Measurements from ENCODE around the gene CAPN1.
"Not testable (repeated sequence)": the region's sequence is repeated elsewhere in the genome, so short reads cannot be mapped to it uniquely, and the experiment has no call there.

Gene CAPN1

GRCh38 chr11:65217441-65218423 is 36.0 kb downstream of the CAPN1 start:
- DNase-seq (ENCODE audit: low spot score), result no peak

GRCh38 chr11:65218446-65218845 is 36.7 kb downstream of the CAPN1 start:
- no peak for DNase-seq (ENCODE audit: low spot score)

GRCh38 chr11:65219930-65220213 is 38.1 kb downstream of the CAPN1 start:
- peak; percentile 84 for DNase-seq (ENCODE audit: low spot score)

GRCh38 chr11:65221026-65221425 is 39.3 kb downstream of the CAPN1 start:
- no peak for DNase-seq (ENCODE audit: low spot score)

GRCh38 chr11:65223011-65223410 is 41.3 kb downstream of the CAPN1 start:
- DNase-seq (ENCODE audit: low spot score), result no peak

GRCh38 chr11:65224930-65225278 is 43.2 kb downstream of the CAPN1 start:
- peak; percentile 77 for DNase-seq (ENCODE audit: low spot score)

- peak; percentile 86 for DNase-seq (ENCODE audit: low spot score)
These were observed 43.8 kb downstream of the CAPN1 start for GRCh38 chr11:65225279-65226102.

- DNase-seq (ENCODE audit: low spot score), result no peak
These were observed 44.3 kb downstream of the CAPN1 start for GRCh38 chr11:65226103-65226442.

- DNase-seq (ENCODE audit: low spot score), result no peak
These were observed 46.2 kb downstream of the CAPN1 start for GRCh38 chr11:65227879-65228278.

GRCh38 chr11:65236194-65237059 is 54.7 kb downstream of the CAPN1 start:
- no peak for DNase-seq (ENCODE audit: low spot score)

- not testable (repeated sequence) for DNase-seq (ENCODE audit: low spot score)
These were observed 56.6 kb downstream of the CAPN1 start for GRCh38 chr11:65238302-65238701.

- no peak for DNase-seq (ENCODE audit: low spot score)
These were observed 59.4 kb downstream of the CAPN1 start for GRCh38 chr11:65241134-65241533.

- DNase-seq (ENCODE audit: low spot score), result no peak
These were observed 60.0 kb downstream of the CAPN1 start for GRCh38 chr11:65241692-65242091.

- DNase-seq (ENCODE audit: low spot score), result no peak
These were observed 60.7 kb downstream of the CAPN1 start for GRCh38 chr11:65242389-65242788.

GRCh38 chr11:65243797-65244196 is 62.1 kb downstream of the CAPN1 start:
- DNase-seq (ENCODE audit: low spot score), result no peak

GRCh38 chr11:65245046-65245445 is 63.3 kb downstream of the CAPN1 start:
- DNase-seq (ENCODE audit: low spot score), result not testable (repeated sequence)

- no peak for DNase-seq (ENCODE audit: low spot score)
These were observed 64.8 kb downstream of the CAPN1 start for GRCh38 chr11:65246506-65246905.

- not testable (repeated sequence) for DNase-seq (ENCODE audit: low spot score)
These were observed 66.5 kb downstream of the CAPN1 start for GRCh38 chr11:65248184-65248710.

- peak; percentile 38 for DNase-seq (ENCODE audit: low spot score)
These were observed 69.7 kb downstream of the CAPN1 start for GRCh38 chr11:65251476-65251875.

- DNase-seq (ENCODE audit: low spot score), result no peak
These were observed 73.0 kb downstream of the CAPN1 start for GRCh38 chr11:65254724-65255123.

- no peak for DNase-seq (ENCODE audit: low spot score)
These were observed 77.3 kb downstream of the CAPN1 start for GRCh38 chr11:65258988-65259387.

- DNase-seq (ENCODE audit: low spot score), result no peak
These were observed 78.6 kb downstream of the CAPN1 start for GRCh38 chr11:65260302-65260701.

All from AG20443 (cell line).